Uterus (tissue), 2 donors: ENCODE measurements around the gene ABLIM2.

Experiments used
- CTCF ChIP-seq, 4 experiments: fragments of 200-600 bp in 2 of 4; fragments of 450-650 bp in 2 of 4; sonication (generic) in 2 of 4; IDR thresholded peaks; one replicate each; pipeline ENCODE4 v1.5.1; 2016 to 2019; ENCODE audit warnings: antibody characterized with exemption in 4 of 4, mild to moderate bottlenecking in 2 of 4, moderate library complexity in 1 of 4
- POLR2A ChIP-seq, 2 donors: fragments of 450-650 bp; IDR thresholded peaks; one replicate each; pipeline ENCODE4 v1.6.1; 2016; ENCODE audit warnings: antibody characterized with exemption in 2 of 2, mild to moderate bottlenecking in 1 of 2, moderate library complexity in 1 of 2

- TF ChIP-seq CTCF (IDR thresholded peaks at IDR 0.05), result no peak
- TF ChIP-seq POLR2A (IDR thresholded peaks at IDR 0.05), result no peak
Measured at GRCh38 chr4:8078109-8078494, 80.5 kb downstream of the ABLIM2 start.
